ENCODE measurements around the gene S100PBP. TPM values are rescaled to one million over a fixed set of nuclear protein-coding genes. Genes with fewer than 3 reads are reported as not detected.
"Not testable (repeated sequence)": the region's sequence is repeated elsewhere in the genome, so short reads cannot be mapped to it uniquely, and the experiment has no call there.

Gene S100PBP
- total RNA-seq, 2 experiments from 2014 or later, result 27.9 to 34.3 TPM

- ChIA-PET POLR2A (no interaction called here), CTCF (interaction anchor here (2.4 kb wide), 1 partner anchor 13 kb away, joined by 7 read pairs; no protein-coding TSS in a partner anchor)
- Mint-ChIP-seq H3K36me3 (ENCODE audit: low read depth) (peaks cover 53% of the 10 kb centered on the region), H3K4me3 (no peak overlapping the region), H3K27me3 (no peaks in the 10 kb centered on the region), H3K9me3 (ENCODE audit: low read depth) (no peaks in the 10 kb centered on the region), H3K4me1 (no peaks in the 10 kb centered on the region), H3K27ac (peak overlapping the region; percentile 25)
- intact Hi-C loops (cut with DNase I, micrococcal nuclease), result no loop called here
- DNase-seq (no peak), ATAC-seq (peak; percentile 30)
These were observed 30.6 kb upstream of the S100PBP start for GRCh38 chr1:32786856-32787255.

- H3K4me3 Mint-ChIP-seq; POLR2A ChIA-PET; H3K27ac Mint-ChIP-seq; H3K27me3 Mint-ChIP-seq; H3K4me1 Mint-ChIP-seq; H3K9me3 Mint-ChIP-seq (ENCODE audit: low read depth); intact Hi-C loops (cut with DNase I, micrococcal nuclease); DNase-seq: not testable (repeated sequence)
- CTCF ChIA-PET, result interaction anchor here (0.5 to 0.7 kb wide), 3 partner anchors 8 to 78 kb away, joined by 4 read pairs; no protein-coding TSS in a partner anchor
- ATAC-seq, result peak; percentile 36
- peaks cover 48% of the 10 kb centered on the region for H3K36me3 Mint-ChIP-seq (ENCODE audit: low read depth)
These were observed 28.1 kb upstream of the S100PBP start for GRCh38 chr1:32789356-32789755.

DNA sequence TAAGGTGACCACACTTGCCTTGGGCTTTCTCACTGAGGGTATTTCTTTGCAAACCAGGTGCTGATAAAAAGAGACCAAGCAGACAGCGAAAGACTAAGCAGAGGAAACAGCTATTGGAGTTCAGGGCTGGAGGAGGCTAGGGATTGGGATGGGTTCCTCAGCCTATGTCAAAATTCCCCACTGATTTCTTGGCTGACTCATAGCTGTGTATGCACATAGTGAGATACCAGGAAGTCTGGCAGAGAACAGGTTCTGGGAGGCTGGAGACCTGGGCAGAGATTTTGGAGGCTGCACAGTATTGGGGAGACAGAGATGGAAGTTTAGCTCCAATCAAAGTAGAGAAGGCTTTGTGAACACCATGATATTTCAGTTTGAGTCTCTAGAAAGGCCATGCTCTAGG is 25.6 kb upstream of the S100PBP start:
- ATAC-seq (no peak), DNase-seq (no peak)
- Mint-ChIP-seq H3K27ac (no peak overlapping the region), H3K4me3 (no peak overlapping the region), H3K27me3 (no peaks in the 10 kb centered on the region), H3K4me1 (peaks cover 2% of the 10 kb centered on the region), H3K9me3 (ENCODE audit: low read depth) (no peaks in the 10 kb centered on the region), H3K36me3 (ENCODE audit: low read depth) (peaks cover 43% of the 10 kb centered on the region)
- ChIA-PET POLR2A (no interaction called here), CTCF (interaction anchor here (0.7 to 2.3 kb wide), 3 partner anchors 10 to 33 kb away, joined by 3 to 11 read pairs (median 5); no protein-coding TSS in a partner anchor)
- intact Hi-C loops (cut with DNase I, micrococcal nuclease), result no loop called here

DNA sequence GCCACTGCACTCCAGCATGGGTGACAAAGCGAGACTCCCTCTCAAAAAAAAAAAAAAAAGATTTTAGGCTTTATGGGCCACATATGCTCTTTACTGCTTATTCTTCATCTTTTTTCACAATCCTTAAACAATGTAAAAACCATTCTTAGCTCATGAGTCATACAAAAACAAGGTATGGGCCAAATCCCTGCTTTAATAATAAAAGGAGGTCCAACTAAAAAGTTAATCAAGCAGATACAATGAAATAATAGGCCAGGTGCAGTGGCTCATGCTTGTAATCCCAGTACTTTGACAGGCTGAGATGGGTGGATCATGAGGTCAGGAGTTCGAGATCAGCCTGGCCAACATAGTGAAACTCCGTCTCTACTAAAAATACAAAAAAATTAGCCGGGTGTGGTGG is 21.7 kb upstream of the S100PBP start:
- POLR2A ChIA-PET; H3K9me3 Mint-ChIP-seq (ENCODE audit: low read depth); DNase-seq; H3K27ac Mint-ChIP-seq; ATAC-seq; H3K27me3 Mint-ChIP-seq; CTCF ChIA-PET; H3K4me3 Mint-ChIP-seq: not testable (repeated sequence)
- intact Hi-C loops (cut with DNase I, micrococcal nuclease), result loop anchor here in 1 of 2 experiments (5.0 kb wide), 2 partner anchors 167 to 538 kb away; partner anchors contain the start of gene RNF19B
- Mint-ChIP-seq H3K36me3 (ENCODE audit: low read depth) (peaks cover 63% of the 10 kb centered on the region), H3K4me1 (peaks cover 38% of the 10 kb centered on the region)

DNA sequence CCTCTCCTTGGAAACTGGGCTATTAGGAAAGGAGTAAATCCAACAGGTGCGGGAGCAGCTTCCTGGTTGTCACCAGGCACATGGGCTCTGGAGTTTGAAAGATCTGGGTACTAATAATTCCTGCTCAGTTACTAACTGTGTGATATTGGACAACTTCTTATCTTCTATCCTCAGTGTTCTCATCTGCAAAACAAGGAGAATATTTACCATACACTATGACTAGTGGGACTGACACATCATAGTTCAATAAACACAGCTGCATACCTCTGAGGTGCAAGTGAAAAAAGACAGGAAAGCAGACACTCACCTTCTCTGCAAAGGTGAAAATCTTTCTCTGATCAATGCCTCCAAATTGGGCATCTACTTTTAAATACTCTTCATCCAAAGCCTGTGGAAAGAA is 20.0 kb upstream of the S100PBP start:
- Mint-ChIP-seq H3K4me3 (no peak overlapping the region), H3K27ac (peak overlapping the region; percentile 31), H3K4me1 (peaks cover 53% of the 10 kb centered on the region), H3K9me3 (ENCODE audit: low read depth) (no peaks in the 10 kb centered on the region), H3K27me3 (no peaks in the 10 kb centered on the region), H3K36me3 (ENCODE audit: low read depth) (peaks cover 59% of the 10 kb centered on the region)
- DNase-seq (no peak), ATAC-seq (no peak)
- POLR2A ChIA-PET, result interaction anchor here (0.7 kb wide), 1 partner anchor 196 kb away, joined by 3 read pairs; no protein-coding TSS in a partner anchor
- CTCF ChIA-PET, result interaction anchor here (1.8 kb wide), 1 partner anchor 26 kb away, joined by 4 read pairs; no protein-coding TSS in a partner anchor
- intact Hi-C loops (cut with DNase I, micrococcal nuclease), result loop anchor here in 1 of 2 experiments (5.0 kb wide), 2 partner anchors 165 to 540 kb away; partner anchors contain the start of gene RNF19B

- CTCF ChIA-PET, result interaction anchor here (0.7 to 1.8 kb wide), 3 partner anchors 25 to 135 kb away, joined by 4 read pairs; no protein-coding TSS in a partner anchor
- no peak for DNase-seq
- H3K27ac Mint-ChIP-seq, result peak overlapping the region; percentile 79
- no peak for ATAC-seq
- peaks cover 56% of the 10 kb centered on the region for H3K4me1 Mint-ChIP-seq
- peaks cover 59% of the 10 kb centered on the region for H3K36me3 Mint-ChIP-seq (ENCODE audit: low read depth)
- H3K9me3 Mint-ChIP-seq (ENCODE audit: low read depth), result no peaks in the 10 kb centered on the region
- H3K4me3 Mint-ChIP-seq, result no peak overlapping the region
- intact Hi-C loops (cut with DNase I, micrococcal nuclease), result loop anchor here in 1 of 2 experiments (5.0 kb wide), 2 partner anchors 164 to 541 kb away; partner anchors contain the start of gene RNF19B
- POLR2A ChIA-PET, result interaction anchor here (0.7 kb wide), 1 partner anchor 195 kb away, joined by 3 read pairs; no protein-coding TSS in a partner anchor
- H3K27me3 Mint-ChIP-seq, result no peaks in the 10 kb centered on the region
These were observed 19.3 kb upstream of the S100PBP start for GRCh38 chr1:32798191-32798590.

- Mint-ChIP-seq H3K27me3 (no peaks in the 10 kb centered on the region), H3K36me3 (ENCODE audit: low read depth) (peaks cover 57% of the 10 kb centered on the region), H3K4me3 (peak overlapping the region; percentile 26), H3K27ac (peak overlapping the region; percentile 91), H3K9me3 (ENCODE audit: low read depth) (no peaks in the 10 kb centered on the region), H3K4me1 (peaks cover 57% of the 10 kb centered on the region)
- ChIA-PET POLR2A (interaction anchor here (0.5 to 0.8 kb wide), 4 partner anchors 18 to 278 kb away, joined by 4 to 11 read pairs (median 6); partner anchors contain the start of gene YARS1), CTCF (interaction anchor here (0.7 to 1.8 kb wide), 3 partner anchors 25 to 135 kb away, joined by 4 read pairs; no protein-coding TSS in a partner anchor)
- ATAC-seq, result peak; percentile 83
- intact Hi-C loops (cut with DNase I, micrococcal nuclease), result loop anchor here (1.0 to 5.0 kb wide), 6 partner anchors 38 to 542 kb away; partner anchors contain the start of genes RBBP4 (in 1 of the 2) and RNF19B (in 1 of the 2)
- peak; percentile 27 for DNase-seq
These were observed 18.6 kb upstream of the S100PBP start for GRCh38 chr1:32798679-32799416.

DNA sequence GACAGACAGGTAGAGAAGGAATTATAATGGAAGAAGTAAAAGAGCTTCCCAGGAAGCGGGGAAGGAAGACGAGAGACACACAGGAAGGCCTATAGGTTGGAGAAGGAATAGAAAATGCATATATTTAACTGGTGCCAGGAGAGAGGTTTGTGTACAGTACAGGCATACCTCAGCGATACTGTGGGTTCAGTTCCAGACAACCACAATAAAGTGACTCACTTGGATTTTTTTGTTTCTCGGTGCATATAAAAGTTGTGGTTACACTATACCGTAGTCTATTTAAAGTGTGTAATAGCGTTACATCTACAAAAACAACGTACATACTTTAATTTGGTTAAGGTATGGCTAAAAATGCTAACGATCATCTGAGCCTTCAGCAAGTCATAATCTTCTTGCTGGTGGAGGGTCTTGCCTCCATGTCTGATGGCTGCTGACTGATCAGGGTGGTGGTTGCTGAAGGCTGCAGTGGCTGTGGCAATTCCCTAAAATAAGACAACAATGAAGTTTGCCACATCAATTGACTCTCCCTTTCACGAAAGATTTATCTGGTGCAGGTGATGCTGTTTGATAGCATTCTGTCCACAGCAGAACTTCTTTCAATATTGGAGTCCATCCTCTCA is 16.2 kb upstream of the S100PBP start:
- no peaks in the 10 kb centered on the region for H3K27me3 Mint-ChIP-seq
- ChIA-PET CTCF (no interaction called here), POLR2A (no interaction called here)
- peaks cover 56% of the 10 kb centered on the region for H3K4me1 Mint-ChIP-seq
- H3K27ac Mint-ChIP-seq, result peak overlapping the region; percentile 69
- H3K9me3 Mint-ChIP-seq (ENCODE audit: low read depth), result no peaks in the 10 kb centered on the region
- H3K36me3 Mint-ChIP-seq (ENCODE audit: low read depth), result peaks cover 65% of the 10 kb centered on the region
- DNase-seq, result peak; percentile 59
- intact Hi-C loops (cut with DNase I, micrococcal nuclease), result loop anchor here (1.0 kb wide), 2 partner anchors 16 to 151 kb away; partner anchors contain the start of genes S100PBP (in 2 of the 2), YARS1 (in 2 of the 2) and ZBTB8OS (in 1 of the 2)
- ATAC-seq, result peak; percentile 63
- H3K4me3 Mint-ChIP-seq, result peak overlapping the region; percentile 49

DNA sequence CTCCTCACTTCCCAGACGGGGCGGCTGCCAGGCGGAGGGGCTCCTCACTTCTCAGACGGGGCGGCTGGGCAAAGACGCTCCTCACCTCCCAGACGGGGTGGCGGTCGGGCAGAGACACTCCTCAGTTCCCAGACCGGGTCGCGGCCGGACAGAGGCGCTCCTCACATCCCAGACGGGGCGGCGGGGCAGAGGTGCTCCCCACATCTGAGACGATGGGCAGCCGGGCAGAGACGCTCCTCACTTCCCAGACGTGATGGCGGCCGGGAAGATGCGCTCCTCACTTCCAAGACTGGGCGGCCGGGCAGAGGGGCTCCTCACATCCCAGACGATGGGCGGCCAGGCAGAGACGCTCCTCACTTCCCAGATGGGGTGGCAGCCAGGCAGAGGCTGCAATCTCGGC is 13.0 kb upstream of the S100PBP start:
- intact Hi-C loops (cut with DNase I, micrococcal nuclease); H3K9me3 Mint-ChIP-seq (ENCODE audit: low read depth); CTCF ChIA-PET; ATAC-seq; DNase-seq; H3K27ac Mint-ChIP-seq; H3K4me3 Mint-ChIP-seq; H3K27me3 Mint-ChIP-seq; POLR2A ChIA-PET: not testable (repeated sequence)
- peaks cover 38% of the 10 kb centered on the region for H3K4me1 Mint-ChIP-seq
- peaks cover 68% of the 10 kb centered on the region for H3K36me3 Mint-ChIP-seq (ENCODE audit: low read depth)

- H3K36me3 Mint-ChIP-seq (ENCODE audit: low read depth), result peaks cover 76% of the 10 kb centered on the region
- DNase-seq (no peak), ATAC-seq (no peak)
- intact Hi-C loops (cut with DNase I, micrococcal nuclease), result no loop called here
- H3K4me3 Mint-ChIP-seq, result no peak overlapping the region
- no peak overlapping the region for H3K27ac Mint-ChIP-seq
- ChIA-PET CTCF (interaction anchor here (0.6 kb wide), 1 partner anchor 1132 kb away, joined by 3 read pairs; no protein-coding TSS in a partner anchor), POLR2A (interaction anchor here (0.7 kb wide), 1 partner anchor 37 kb away, joined by 7 read pairs; no protein-coding TSS in a partner anchor)
- H3K9me3 Mint-ChIP-seq (ENCODE audit: low read depth), result no peaks in the 10 kb centered on the region
- no peaks in the 10 kb centered on the region for H3K27me3 Mint-ChIP-seq
- H3K4me1 Mint-ChIP-seq, result peaks cover 27% of the 10 kb centered on the region
These were observed 11.2 kb upstream of the S100PBP start for GRCh38 chr1:32806290-32806689.

DNA sequence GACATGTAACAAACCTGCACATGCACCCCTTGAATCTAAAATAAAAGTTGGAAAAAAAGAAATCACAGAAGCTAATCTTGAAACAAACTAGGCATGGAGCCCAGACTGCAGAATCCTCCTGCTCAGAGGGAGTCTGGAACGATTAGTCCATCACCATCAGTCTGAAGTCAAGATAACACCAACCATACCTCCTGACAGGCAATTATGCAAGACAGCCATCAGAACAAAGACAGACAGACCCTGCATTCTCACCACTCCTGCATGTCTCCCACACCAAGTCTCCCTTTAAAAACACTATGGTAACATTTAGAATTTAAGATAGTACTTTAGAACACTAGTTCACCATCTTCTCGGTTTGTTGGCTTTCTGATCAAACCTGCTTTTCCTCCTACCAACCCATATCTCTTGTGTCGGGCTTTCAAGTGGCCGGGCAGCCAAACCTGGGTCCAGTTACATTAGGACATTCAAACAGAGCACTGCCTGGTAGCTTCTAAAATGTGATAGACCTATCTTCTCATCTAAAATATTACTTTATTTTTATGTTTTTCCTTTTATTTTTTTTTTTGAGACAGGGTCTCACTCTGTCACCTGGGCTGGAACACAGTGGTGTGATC is 10.4 kb upstream of the S100PBP start:
- intact Hi-C loops (cut with DNase I, micrococcal nuclease), result no loop called here
- no peak for DNase-seq
- POLR2A ChIA-PET, result no interaction called here
- Mint-ChIP-seq H3K9me3 (ENCODE audit: low read depth) (no peaks in the 10 kb centered on the region), H3K36me3 (ENCODE audit: low read depth) (peaks cover 79% of the 10 kb centered on the region), H3K27me3 (no peaks in the 10 kb centered on the region), H3K4me1 (peaks cover 26% of the 10 kb centered on the region), H3K27ac (no peak overlapping the region), H3K4me3 (no peak overlapping the region)
- CTCF ChIA-PET, result interaction anchor here (0.6 kb wide), 1 partner anchor 1133 kb away, joined by 3 read pairs; no protein-coding TSS in a partner anchor
- no peak for ATAC-seq
